Activated T-cell treated with anti-CD3 and anti-CD28 coated beads, Interleukin-2, amount 50 U/mL, for 24 hours (primary cell): ENCODE results near the gene ADGRB3.

ENCODE experiments used
- DNase-seq: peaks from one replicate; pipeline ENCODE4 v3.0.0-alpha.2; 2020
- H3K27ac Mint-ChIP-seq: 2 replicates; pipeline ENCODE4 v1.8.0; 2020; ENCODE audit warnings: mild to moderate bottlenecking, mixed read lengths
- H3K27me3 Mint-ChIP-seq: 2 replicates; pipeline ENCODE4 v1.8.0; 2020; ENCODE audit warnings: mixed read lengths
- H3K36me3 Mint-ChIP-seq: 2 replicates; pipeline ENCODE4 v1.8.0; 2020; ENCODE audit warnings: low read depth, mixed read lengths
- H3K4me1 Mint-ChIP-seq: 2 replicates; pipeline ENCODE4 v1.8.0; 2020; ENCODE audit warnings: low read depth, mixed read lengths
- H3K4me3 Mint-ChIP-seq: 2 replicates; pipeline ENCODE4 v1.8.0; 2020; ENCODE audit warnings: mild to moderate bottlenecking, moderate library complexity, mixed read lengths
- H3K9me3 Mint-ChIP-seq: 2 replicates; pipeline ENCODE4 v1.8.0; 2020; ENCODE audit warnings: mixed read lengths

Gene ADGRB3

DNA sequence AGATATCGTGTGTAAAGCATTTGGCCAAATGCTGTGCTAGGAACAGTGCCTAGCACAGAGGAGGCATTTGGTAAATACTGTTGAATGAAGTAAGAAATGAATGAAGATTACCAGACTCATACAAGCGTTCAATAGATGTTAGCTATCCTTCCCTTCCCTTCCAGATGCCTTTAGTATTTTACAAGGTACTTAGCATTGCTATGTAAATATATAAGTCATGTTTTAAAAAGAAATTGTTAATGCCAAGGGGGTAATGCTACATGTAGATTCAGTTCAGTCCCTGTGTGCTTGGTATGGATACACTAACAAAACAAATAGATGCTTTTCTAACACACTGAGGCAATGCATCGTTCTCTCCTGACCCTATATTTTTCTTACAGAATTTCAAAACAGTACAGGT lies 407.2 kb downstream of the ADGRB3 start:
- no peak overlapping the region for H3K4me3 Mint-ChIP-seq
- no peaks in the 10 kb centered on the region for H3K27me3 Mint-ChIP-seq
- no peaks in the 10 kb centered on the region for H3K4me1 Mint-ChIP-seq
- H3K27ac Mint-ChIP-seq, result no peak overlapping the region
- no peak for DNase-seq
- H3K36me3 Mint-ChIP-seq, result no peaks in the 10 kb centered on the region
- peaks cover 3% of the 10 kb centered on the region for H3K9me3 Mint-ChIP-seq

GRCh38 chr6:69044534-69044933 lies 409.5 kb downstream of the ADGRB3 start:
- Mint-ChIP-seq H3K27ac (no peak overlapping the region), H3K9me3 (peaks cover 1% of the 10 kb centered on the region), H3K4me3 (no peak overlapping the region), H3K4me1 (no peaks in the 10 kb centered on the region), H3K36me3 (no peaks in the 10 kb centered on the region), H3K27me3 (no peaks in the 10 kb centered on the region)
- DNase-seq, result no peak

DNA sequence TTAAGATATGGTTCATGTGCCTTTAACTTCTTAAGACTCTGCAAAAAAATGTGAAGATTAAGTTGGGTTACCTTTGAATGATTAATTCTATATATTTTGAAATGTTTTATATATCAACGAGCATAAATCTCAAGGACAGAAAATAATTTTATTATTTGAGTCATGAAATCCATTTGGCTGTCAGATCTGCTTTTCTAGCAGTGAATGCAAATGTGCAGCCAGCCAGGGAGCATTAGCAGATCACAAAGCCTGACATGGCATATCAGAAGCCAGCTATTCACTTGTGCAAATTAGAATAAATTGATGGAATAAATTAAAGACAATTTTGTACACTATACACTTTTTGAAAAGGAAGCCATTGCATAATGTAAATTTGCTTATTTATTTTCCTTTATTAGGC lies 424.3 kb downstream of the ADGRB3 start:
- no peak overlapping the region for H3K27ac Mint-ChIP-seq
- no peak overlapping the region for H3K4me3 Mint-ChIP-seq
- H3K4me1 Mint-ChIP-seq, result no peaks in the 10 kb centered on the region
- DNase-seq, result no peak
- no peaks in the 10 kb centered on the region for H3K9me3 Mint-ChIP-seq
- no peaks in the 10 kb centered on the region for H3K36me3 Mint-ChIP-seq
- no peaks in the 10 kb centered on the region for H3K27me3 Mint-ChIP-seq

DNA sequence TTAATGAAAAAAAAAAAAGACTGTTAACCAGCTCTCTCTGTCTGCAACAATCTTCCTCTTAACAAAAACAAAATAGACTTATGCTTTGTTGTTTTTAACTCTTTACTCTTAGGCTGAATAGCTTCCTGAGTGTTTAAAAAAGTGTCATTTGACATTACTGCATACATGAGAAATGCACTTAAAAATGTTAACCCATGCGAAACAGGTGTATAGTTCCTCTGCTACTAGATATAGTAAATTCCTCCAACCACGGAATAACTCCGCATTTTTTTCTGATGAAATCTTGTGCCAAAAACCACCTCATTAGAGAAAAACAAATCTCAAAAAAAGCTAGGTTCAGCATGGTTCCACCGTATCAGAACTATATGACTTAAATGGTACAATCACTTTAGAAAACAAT lies 426.0 kb downstream of the ADGRB3 start:
- no peaks in the 10 kb centered on the region for H3K4me1 Mint-ChIP-seq
- H3K27me3 Mint-ChIP-seq, result no peaks in the 10 kb centered on the region
- H3K9me3 Mint-ChIP-seq, result no peaks in the 10 kb centered on the region
- no peak overlapping the region for H3K27ac Mint-ChIP-seq
- DNase-seq, result no peak
- H3K4me3 Mint-ChIP-seq, result no peak overlapping the region
- no peaks in the 10 kb centered on the region for H3K36me3 Mint-ChIP-seq

- H3K9me3 Mint-ChIP-seq, result no peaks in the 10 kb centered on the region
- no peaks in the 10 kb centered on the region for H3K36me3 Mint-ChIP-seq
- H3K27me3 Mint-ChIP-seq, result no peaks in the 10 kb centered on the region
- H3K27ac Mint-ChIP-seq, result no peak overlapping the region
- DNase-seq, result no peak
- H3K4me1 Mint-ChIP-seq, result no peaks in the 10 kb centered on the region
- H3K4me3 Mint-ChIP-seq, result no peak overlapping the region
Observed at GRCh38 chr6:69063401-69063800, 428.3 kb downstream of the ADGRB3 start.

- Mint-ChIP-seq H3K4me3 (no peak overlapping the region), H3K27me3 (no peaks in the 10 kb centered on the region), H3K4me1 (no peaks in the 10 kb centered on the region), H3K27ac (no peak overlapping the region), H3K36me3 (no peaks in the 10 kb centered on the region), H3K9me3 (no peaks in the 10 kb centered on the region)
- no peak for DNase-seq
Observed at GRCh38 chr6:69064226-69064625, 429.1 kb downstream of the ADGRB3 start.

DNA sequence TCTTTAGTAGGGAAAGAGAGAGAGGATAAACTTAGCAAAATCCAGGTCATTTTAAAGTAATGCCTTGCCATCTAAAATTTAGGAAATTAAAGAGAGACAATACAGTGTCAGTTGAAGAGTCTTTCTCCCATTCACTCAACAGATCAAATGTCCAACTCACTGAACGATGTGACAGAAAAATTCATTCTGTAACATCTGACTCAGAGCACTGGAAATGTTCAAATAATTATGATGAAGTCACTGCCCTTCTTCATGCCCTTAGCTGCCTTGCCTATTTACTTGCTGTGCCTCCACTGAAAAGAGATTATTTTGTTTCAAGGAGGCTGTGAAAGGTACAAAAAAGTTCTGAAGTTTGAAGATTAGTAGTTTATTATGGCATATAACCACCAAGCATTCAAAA lies 434.8 kb downstream of the ADGRB3 start:
- Mint-ChIP-seq H3K4me1 (no peaks in the 10 kb centered on the region), H3K36me3 (no peaks in the 10 kb centered on the region)

DNA sequence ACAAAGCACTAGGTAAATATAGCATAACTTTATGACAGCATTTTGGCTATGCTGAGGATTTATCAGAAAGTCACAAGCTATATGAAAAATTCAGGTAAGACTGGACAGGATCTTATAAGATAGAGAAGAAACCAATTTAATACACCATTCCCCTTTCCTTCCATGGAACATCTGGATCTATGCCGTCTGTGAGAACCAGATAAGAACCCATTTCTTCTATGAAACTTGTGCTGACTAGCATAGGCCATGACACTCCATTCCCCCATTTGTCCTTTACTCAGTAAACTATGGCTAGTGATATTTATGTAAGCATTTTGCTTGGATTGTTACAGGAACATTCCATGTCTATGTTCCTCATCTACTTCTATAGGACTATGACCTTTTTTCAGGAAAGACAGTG lies 437.7 kb downstream of the ADGRB3 start:
- no peak for DNase-seq
- H3K4me1 Mint-ChIP-seq, result no peaks in the 10 kb centered on the region
- no peak overlapping the region for H3K27ac Mint-ChIP-seq
- no peak overlapping the region for H3K4me3 Mint-ChIP-seq
- H3K9me3 Mint-ChIP-seq, result no peaks in the 10 kb centered on the region
- H3K36me3 Mint-ChIP-seq, result no peaks in the 10 kb centered on the region
- H3K27me3 Mint-ChIP-seq, result no peaks in the 10 kb centered on the region

More for the DNA sequence above, 434.8 kb downstream of the ADGRB3 start:
- DNase-seq, result no peak
- Mint-ChIP-seq H3K4me3 (no peak overlapping the region), H3K27ac (no peak overlapping the region), H3K27me3 (no peaks in the 10 kb centered on the region), H3K9me3 (no peaks in the 10 kb centered on the region)

DNA sequence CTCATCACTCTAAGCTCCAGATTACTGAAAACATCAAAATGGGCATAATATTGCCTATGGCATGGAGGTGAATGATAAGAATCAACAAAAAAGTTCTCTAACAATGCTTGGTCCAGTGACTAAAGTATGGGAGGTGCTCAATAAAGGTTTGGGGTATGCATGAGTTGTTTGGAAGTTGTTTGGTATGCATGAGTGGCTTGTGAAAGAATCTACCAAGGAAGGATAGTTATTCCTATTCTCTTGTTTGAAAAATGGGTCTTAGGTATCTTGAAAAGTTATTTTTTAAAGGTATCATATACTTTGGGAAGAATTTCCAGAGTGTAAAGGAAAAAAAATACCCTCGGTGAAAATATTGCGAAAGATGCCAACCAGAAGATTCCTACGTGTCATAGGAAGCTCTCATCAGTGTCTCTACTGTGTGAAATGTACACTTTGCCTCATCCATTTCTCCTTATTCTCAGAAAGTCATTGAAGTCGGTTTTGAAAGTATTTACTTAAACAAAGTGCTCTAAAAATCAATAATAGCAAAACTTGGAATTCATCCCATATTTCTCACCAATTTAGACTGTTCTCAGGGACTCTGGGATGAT lies 449.8 kb downstream of the ADGRB3 start:
- H3K27ac Mint-ChIP-seq, result no peak overlapping the region
- no peaks in the 10 kb centered on the region for H3K4me1 Mint-ChIP-seq
- no peaks in the 10 kb centered on the region for H3K9me3 Mint-ChIP-seq
- no peak overlapping the region for H3K4me3 Mint-ChIP-seq
- no peaks in the 10 kb centered on the region for H3K27me3 Mint-ChIP-seq
- no peak for DNase-seq
- H3K36me3 Mint-ChIP-seq, result no peaks in the 10 kb centered on the region

DNA sequence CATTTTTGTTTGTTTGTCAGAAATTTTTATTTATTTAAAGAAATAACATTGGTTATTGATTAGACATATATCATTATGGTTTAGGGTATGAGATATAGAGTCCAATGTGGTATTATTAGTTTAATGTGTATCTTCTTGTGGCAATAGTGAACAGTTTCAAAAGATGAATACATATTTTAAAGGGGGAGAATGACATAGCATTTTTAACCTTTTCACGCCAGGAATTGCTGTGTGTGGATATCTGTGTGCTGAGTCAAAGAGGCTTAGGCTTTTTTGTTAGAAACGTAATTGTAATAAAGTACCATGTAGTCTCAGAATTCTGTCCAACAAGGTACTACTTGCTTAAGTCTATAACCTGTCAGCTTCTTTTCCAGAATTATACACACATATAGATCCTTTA lies 451.6 kb downstream of the ADGRB3 start:
- Mint-ChIP-seq H3K9me3 (no peaks in the 10 kb centered on the region), H3K36me3 (no peaks in the 10 kb centered on the region), H3K4me3 (no peak overlapping the region), H3K4me1 (no peaks in the 10 kb centered on the region), H3K27me3 (no peaks in the 10 kb centered on the region), H3K27ac (no peak overlapping the region)
- DNase-seq, result no peak

GRCh38 chr6:69089539-69089938 lies 454.5 kb downstream of the ADGRB3 start:
- Mint-ChIP-seq H3K4me1 (no peaks in the 10 kb centered on the region), H3K4me3 (no peak overlapping the region), H3K27ac (no peak overlapping the region), H3K36me3 (no peaks in the 10 kb centered on the region), H3K9me3 (peaks cover 7% of the 10 kb centered on the region), H3K27me3 (no peaks in the 10 kb centered on the region)
- DNase-seq, result no peak

GRCh38 chr6:69090132-69090531 lies 455.1 kb downstream of the ADGRB3 start:
- H3K27ac Mint-ChIP-seq, result no peak overlapping the region
- no peaks in the 10 kb centered on the region for H3K27me3 Mint-ChIP-seq
- H3K4me3 Mint-ChIP-seq, result no peak overlapping the region
- H3K9me3 Mint-ChIP-seq, result peaks cover 7% of the 10 kb centered on the region
- H3K4me1 Mint-ChIP-seq, result no peaks in the 10 kb centered on the region
- H3K36me3 Mint-ChIP-seq, result no peaks in the 10 kb centered on the region
- no peak for DNase-seq

- Mint-ChIP-seq H3K9me3 (peaks cover 7% of the 10 kb centered on the region), H3K4me3 (no peak overlapping the region), H3K27ac (no peak overlapping the region), H3K27me3 (no peaks in the 10 kb centered on the region), H3K4me1 (no peaks in the 10 kb centered on the region), H3K36me3 (no peaks in the 10 kb centered on the region)
- no peak for DNase-seq
Observed at GRCh38 chr6:69096681-69097080, 461.6 kb downstream of the ADGRB3 start.

GRCh38 chr6:69097948-69098347 lies 462.9 kb downstream of the ADGRB3 start:
- Mint-ChIP-seq H3K36me3 (no peaks in the 10 kb centered on the region), H3K27me3 (no peaks in the 10 kb centered on the region), H3K27ac (no peak overlapping the region), H3K9me3 (peaks cover 1% of the 10 kb centered on the region), H3K4me1 (no peaks in the 10 kb centered on the region), H3K4me3 (no peak overlapping the region)
- DNase-seq, result no peak

DNA sequence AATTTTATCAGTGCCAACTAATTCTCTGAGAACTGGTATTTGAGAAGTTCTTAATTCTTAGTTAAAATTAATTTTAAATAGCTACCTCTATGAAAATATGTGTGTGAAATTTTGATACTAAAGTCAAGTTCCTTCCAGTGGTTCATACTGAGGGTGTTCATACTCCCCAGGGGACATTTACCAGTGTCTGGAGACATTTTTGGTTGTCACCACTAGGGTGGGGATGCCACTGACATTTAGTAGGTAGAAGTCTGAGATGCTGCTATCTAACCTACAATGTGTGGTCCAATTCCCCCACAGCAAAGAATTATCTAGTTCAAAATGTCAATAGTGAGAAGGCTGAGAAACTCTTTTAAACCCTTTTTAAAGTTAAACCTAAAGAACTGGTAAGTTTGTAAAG lies 463.8 kb downstream of the ADGRB3 start:
- Mint-ChIP-seq H3K9me3 (peaks cover 1% of the 10 kb centered on the region), H3K36me3 (no peaks in the 10 kb centered on the region), H3K4me3 (no peak overlapping the region), H3K27ac (no peak overlapping the region), H3K27me3 (no peaks in the 10 kb centered on the region), H3K4me1 (no peaks in the 10 kb centered on the region)
- DNase-seq, result no peak

DNA sequence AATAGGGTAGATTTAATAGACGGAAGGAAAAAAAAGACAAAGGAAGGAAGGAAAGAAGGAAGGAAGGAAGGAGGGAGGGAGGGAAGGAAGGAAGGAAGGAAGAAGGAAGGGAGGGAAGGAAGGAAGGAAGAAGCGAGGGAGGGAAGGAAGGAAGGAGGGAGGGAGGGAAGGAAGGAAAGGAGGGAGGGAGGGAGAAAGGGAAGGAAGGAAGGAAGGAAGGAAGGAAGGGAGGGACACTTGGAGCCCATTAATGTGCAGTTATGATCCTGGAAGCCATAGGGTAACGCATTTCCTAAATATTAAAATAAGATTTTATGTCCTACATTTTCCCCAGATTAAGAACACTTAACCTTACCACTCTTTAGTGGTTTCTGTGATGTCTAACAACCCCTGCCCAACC lies 465.7 kb downstream of the ADGRB3 start:
- Mint-ChIP-seq H3K4me3 (no peak overlapping the region), H3K27ac (no peak overlapping the region), H3K9me3 (peaks cover 4% of the 10 kb centered on the region), H3K27me3 (no peaks in the 10 kb centered on the region), H3K4me1 (no peaks in the 10 kb centered on the region), H3K36me3 (no peaks in the 10 kb centered on the region)
- DNase-seq, result no peak
